GM12872 (cell line): ENCODE measurements around the gene HEXB.

Experiments
- CTCF ChIP-seq: IDR thresholded peaks from 3 replicates; pipeline ENCODE4 v1.5.1; 2011; ENCODE audit warnings: low read depth, mild to moderate bottlenecking, low read length, moderate library complexity; ENCODE audit not compliant: insufficient read depth

HEXB gene

DNA sequence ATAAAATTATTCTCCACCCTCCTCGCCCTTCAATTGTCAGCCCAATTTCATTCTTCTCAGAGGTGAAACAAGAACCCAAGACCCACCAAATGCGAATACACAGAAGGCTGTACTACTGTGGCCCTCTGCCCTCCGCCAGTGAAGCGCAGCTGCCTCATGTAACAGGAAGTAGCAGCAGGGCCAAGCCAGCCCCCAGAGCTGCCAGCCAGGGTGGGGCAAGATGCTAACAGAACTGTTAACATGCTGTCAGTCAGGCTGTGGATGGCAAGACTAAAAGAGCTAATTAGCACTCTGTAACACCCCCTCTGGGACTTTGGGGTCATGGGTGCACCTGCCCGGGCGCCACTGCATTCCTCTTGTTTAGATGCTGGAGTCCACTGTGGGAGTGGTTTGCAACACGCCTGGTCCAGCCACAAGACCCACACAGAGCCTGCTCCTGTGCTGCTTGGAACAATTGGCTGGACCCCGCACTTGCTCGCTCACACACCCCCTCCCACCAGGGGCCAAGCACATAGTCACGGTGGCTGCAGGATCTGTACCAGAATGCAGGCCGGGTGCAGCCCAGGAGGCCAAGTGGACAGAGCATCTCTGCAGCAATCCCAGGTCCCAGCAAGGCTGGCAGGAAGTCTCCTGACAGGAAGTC is 14.5 kb upstream of the HEXB start:
- TF ChIP-seq CTCF, result no peak

- no peak for TF ChIP-seq CTCF
Measured at GRCh38 chr5:74672215-74672877, 12.7 kb upstream of the HEXB start.

GRCh38 chr5:74673011-74673790 is 11.8 kb upstream of the HEXB start:
- TF ChIP-seq CTCF, result peak; percentile 19; the same call in 1 of the 3 replicates

GRCh38 chr5:74679966-74680365 is 5.1 kb upstream of the HEXB start:
- no peak for TF ChIP-seq CTCF

GRCh38 chr5:74685979-74686631 is 1.1 kb downstream of the HEXB start:
- TF ChIP-seq CTCF, result no peak

- TF ChIP-seq CTCF, result no peak
Measured at GRCh38 chr5:74686962-74687751, 2.1 kb downstream of the HEXB start.
